ENCODE data around the gene COPS9. TPM values are rescaled to one million over a fixed set of nuclear protein-coding genes. Genes with fewer than 3 reads are reported as not detected.

COPS9 gene
- polyA plus RNA-seq, 1 donor (not counting 4 experiments of a cell fraction or from before 2014, with no cell fraction given), result 399 TPM

DNA sequence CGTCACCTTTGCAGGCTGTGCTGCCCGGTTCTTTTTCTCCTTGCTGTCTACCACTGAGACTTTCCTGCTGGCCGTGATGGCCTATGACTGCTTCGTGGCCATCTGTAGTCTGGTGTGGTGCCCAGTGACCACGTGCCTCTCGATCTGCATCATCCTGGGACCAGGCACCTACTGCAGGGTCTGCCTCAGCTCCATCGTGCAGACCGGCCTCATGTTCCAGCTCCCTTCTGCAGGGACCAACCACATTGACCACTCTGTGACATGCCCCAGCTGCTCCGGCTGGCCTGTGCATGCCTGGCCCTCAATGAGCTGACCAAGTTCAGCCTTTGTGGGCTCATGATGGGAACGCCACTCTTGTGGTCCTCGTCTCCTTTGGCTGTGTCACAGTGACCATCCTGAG, 26.7 kb downstream of the COPS9 start:
- no peak for TF ChIP-seq CTCF (optimal IDR thresholded peaks at IDR 0.05 in 1 of 3, IDR thresholded peaks at IDR 0.05 in 1 of 3, conservative IDR thresholded peaks at IDR 0.05 in 1 of 3; ENCODE audit: extremely low read depth in 1 of 3, insufficient read depth in 2 of 3, low read length in 3 of 3)

GRCh38 chr2:240107477-240107796, 28.7 kb downstream of the COPS9 start:
- H3K9ac ChIP-seq (ENCODE audit: control insufficient read depth, extremely low read depth, insufficient read depth, low read length), result no peak overlapping the region
- no peak overlapping the region for H3K4me3 ChIP-seq (ENCODE audit: control insufficient read depth in 2 of 3, extremely low read depth in 1 of 3, insufficient read depth in 2 of 3, low read depth in 1 of 3, low read length in 3 of 3)
- no peaks in the 10 kb centered on the region for H3K4me1 ChIP-seq (ENCODE audit: control insufficient read depth, extremely low read depth, insufficient read depth, low read length)
- TF ChIP-seq EZH2 (IDR thresholded peaks at IDR 0.05; ENCODE audit: low read length) (no peak), CTCF (optimal IDR thresholded peaks at IDR 0.05 in 1 of 3, IDR thresholded peaks at IDR 0.05 in 1 of 3, conservative IDR thresholded peaks at IDR 0.05 in 1 of 3; ENCODE audit: extremely low read depth in 1 of 3, insufficient read depth in 2 of 3, low read length in 3 of 3) (no peak)
- no peak overlapping the region for H3K4me2 ChIP-seq (ENCODE audit: control insufficient read depth, extremely low read depth, insufficient read depth, low read depth, low read length)
- H3K36me3 ChIP-seq (ENCODE audit: control insufficient read depth in 2 of 2, extremely low read depth in 1 of 2, insufficient read depth in 2 of 2, low read length in 2 of 2), result no peaks in the 10 kb centered on the region
- no peaks in the 10 kb centered on the region for H3K9me3 ChIP-seq (ENCODE audit: control insufficient read depth, low read depth, low read length)
- no peak for DNase-seq (ENCODE audit: low read depth, low spot score)
- no peak overlapping the region for H3K27ac ChIP-seq (ENCODE audit: control insufficient read depth, insufficient read depth, low read length)
- H3K27me3 ChIP-seq (ENCODE audit: control insufficient read depth, extremely low read depth, insufficient read depth, low read length), result peaks cover 14% of the 10 kb centered on the region
- H3K9me1 ChIP-seq (ENCODE audit: control insufficient read depth, extremely low read depth, insufficient read depth, low read length), result no peaks in the 10 kb centered on the region
- dilution Hi-C loops (cut with MboI; ENCODE audit: extremely low pct_ligation_motif_present, low sequenced_read_pairs), result no loop called here
- no peaks in the 10 kb centered on the region for H3K79me2 ChIP-seq (ENCODE audit: control insufficient read depth, insufficient read depth, low read length)
- H2AFZ ChIP-seq (ENCODE audit: control insufficient read depth, low read length), result no peak overlapping the region
- H4K20me1 ChIP-seq (ENCODE audit: control insufficient read depth, extremely low read depth, insufficient read depth, low read length), result no peaks in the 10 kb centered on the region
- FAIRE-seq, result no peak

More for the DNA sequence above, 26.7 kb downstream of the COPS9 start:
- dilution Hi-C loops (cut with MboI; ENCODE audit: extremely low pct_ligation_motif_present, low sequenced_read_pairs), result no loop called here
- no peaks in the 10 kb centered on the region for H3K36me3 ChIP-seq (ENCODE audit: control insufficient read depth in 2 of 2, extremely low read depth in 1 of 2, insufficient read depth in 2 of 2, low read length in 2 of 2)
- H2AFZ ChIP-seq (ENCODE audit: control insufficient read depth, low read length), result no peak overlapping the region
- no peaks in the 10 kb centered on the region for H3K79me2 ChIP-seq (ENCODE audit: control insufficient read depth, insufficient read depth, low read length)
- no peaks in the 10 kb centered on the region for H3K9me3 ChIP-seq (ENCODE audit: control insufficient read depth, low read depth, low read length)
- H3K27ac ChIP-seq (ENCODE audit: control insufficient read depth, insufficient read depth, low read length), result no peak overlapping the region
- no peaks in the 10 kb centered on the region for H3K9me1 ChIP-seq (ENCODE audit: control insufficient read depth, extremely low read depth, insufficient read depth, low read length)
- H3K4me3 ChIP-seq (ENCODE audit: control insufficient read depth in 2 of 3, extremely low read depth in 1 of 3, insufficient read depth in 2 of 3, low read depth in 1 of 3, low read length in 3 of 3), result no peak overlapping the region
- DNase-seq (ENCODE audit: low read depth, low spot score), result no peak
- peaks cover 23% of the 10 kb centered on the region for H3K27me3 ChIP-seq (ENCODE audit: control insufficient read depth, extremely low read depth, insufficient read depth, low read length)
- H3K4me1 ChIP-seq (ENCODE audit: control insufficient read depth, extremely low read depth, insufficient read depth, low read length), result no peaks in the 10 kb centered on the region
- H4K20me1 ChIP-seq (ENCODE audit: control insufficient read depth, extremely low read depth, insufficient read depth, low read length), result no peaks in the 10 kb centered on the region
- H3K4me2 ChIP-seq (ENCODE audit: control insufficient read depth, extremely low read depth, insufficient read depth, low read depth, low read length), result no peak overlapping the region
- no peak for FAIRE-seq
- no peak overlapping the region for H3K9ac ChIP-seq (ENCODE audit: control insufficient read depth, extremely low read depth, insufficient read depth, low read length)

Measured in keratinocyte (primary cell).